OCI-LY7 (cell line): ENCODE data around the gene SRP68. TPM values are rescaled to one million over a fixed set of nuclear protein-coding genes. Genes with fewer than 3 reads are reported as not detected.
A peak's percentile ranks its signal among the peaks of the same experiment; 100 is the strongest.

Experiments
- BruUV-seq: library from RNA; stranded (reverse); fragments of 400-500 nt; replicated peaks from 2 replicates; lab custom pipeline; 2021; lab: Mats Ljungman, UMichigan
- CTCF ChIA-PET: fragments of 300-600 bp; sonication (Branson Sonifier 250); formaldehyde crosslinking; loops from one replicate; lab custom pipeline; 2022; ENCODE audit warnings: antibody characterized with exemption; ENCODE audit not compliant: unreplicated experiment; lab: Charles Lee
- POLR2A ChIA-PET: fragments of 300-600 bp; sonication (Branson Sonifier 250); formaldehyde crosslinking; loops from one replicate; lab custom pipeline; 2022; ENCODE audit warnings: antibody characterized with exemption; lab: Charles Lee
- DNase-seq: peaks from one replicate; pipeline ENCODE4 v3.0.0-alpha.2; 2015; ENCODE audit warnings: low spot score
- H2AFZ ChIP-seq: fragments of 200-600 bp; sonication (generic), shearing (Covaris generic); 2 replicates; pipeline ENCODE4 v1.6.1; 2014; ENCODE audit warnings: mild to moderate bottlenecking, antibody characterized with exemption, low read length, moderate library complexity
- H3K27ac ChIP-seq: fragments of 200-600 bp; sonication (generic); 2 replicates; pipeline ENCODE4 v1.5.1; 2014; ENCODE audit warnings: mixed run types, low read depth, mild to moderate bottlenecking, moderate library complexity, low read length, inconsistent platforms; ENCODE audit not compliant: poor library complexity, severe bottlenecking
- H3K36me3 ChIP-seq: fragments of 200-600 bp; sonication (generic); 2 replicates; pipeline ENCODE4 v1.6.1; 2014; ENCODE audit warnings: mild to moderate bottlenecking, antibody characterized with exemption, low read length, moderate library complexity, mixed read lengths; ENCODE audit not compliant: insufficient read depth
- H3K4me1 ChIP-seq: fragments of 200-600 bp; sonication (generic); 2 replicates; pipeline ENCODE4 v1.5.1; 2014; ENCODE audit warnings: mild to moderate bottlenecking, low read length; ENCODE audit not compliant: insufficient read depth, poor library complexity, severe bottlenecking
- H3K4me2 ChIP-seq: fragments of 200-600 bp; sonication (generic); 2 replicates; pipeline ENCODE4 v1.6.1; 2014; ENCODE audit warnings: mild to moderate bottlenecking, low read length
- H3K4me3 ChIP-seq: fragments of 200-600 bp; sonication (generic); 2 replicates; pipeline ENCODE4 v1.5.1; 2014; ENCODE audit warnings: mild to moderate bottlenecking, low read depth, low read length; ENCODE audit not compliant: poor library complexity, severe bottlenecking
- H3K79me2 ChIP-seq: fragments of 200-600 bp; sonication (generic); 2 replicates; pipeline ENCODE4 v1.6.1; 2016; ENCODE audit warnings: low read depth, mild to moderate bottlenecking, low read length, moderate library complexity, mixed read lengths; ENCODE audit not compliant: insufficient read depth
- H3K9me2 ChIP-seq: fragments of 200-600 bp; sonication (generic); 2 replicates; pipeline ENCODE4 v1.6.1; 2016; ENCODE audit warnings: mild to moderate bottlenecking, low read length, mixed read lengths; ENCODE audit not compliant: insufficient read depth
- H3K9me3 ChIP-seq: fragments of 200-600 bp; sonication (generic); 2 replicates; pipeline ENCODE4 v1.6.1; 2014; ENCODE audit warnings: mild to moderate bottlenecking, mixed run types, low read length, mixed read lengths
- H4K20me1 ChIP-seq: fragments of 200-600 bp; sonication (generic); 2 replicates; pipeline ENCODE4 v1.6.1; 2014; ENCODE audit warnings: mild to moderate bottlenecking, antibody characterized with exemption, low read length, moderate library complexity, mixed read lengths; ENCODE audit not compliant: insufficient read depth
- CTCF ChIP-seq: fragments of 200-600 bp; sonication (generic); conservative IDR thresholded peaks from 2 replicates; pipeline ENCODE4 v1.5.1; 2014; ENCODE audit warnings: mild to moderate bottlenecking, antibody characterized with exemption, low read length, moderate library complexity, mixed read lengths
- EZH2phosphoT487 ChIP-seq: fragments of 200-600 bp; sonication (generic); IDR thresholded peaks from 2 replicates; pipeline ENCODE4 v1.6.1; 2018; ENCODE audit warnings: low read depth, borderline replicate concordance, mild to moderate bottlenecking, mixed run types, antibody characterized with exemption, low read length, moderate library complexity, mixed read lengths
- intact Hi-C: fragments of 100-400 bp; cut with micrococcal nuclease; formaldehyde crosslinking; loops from one replicate; pipeline ENCODE4 v1.10.0; 2022; ENCODE audit not compliant: unreplicated experiment
- total RNA-seq, 2 experiments: library from RNA; depleted of rRNA in 1 of 2; stranded (reverse); fragments of >200 nt in 1 of 2; shearing (Covaris generic) in 1 of 2; gene quantifications; 2 replicates each; pipeline ENCODE4 v1.2.3, GENCODE V29; 2014 to 2022

SRP68 gene
- total RNA-seq, 2 experiments from 2014 or later: 54.0 to 200 TPM

GRCh38 chr17:76054112-76054476 is 18.2 kb downstream of the SRP68 start:
- POLR2A ChIA-PET: interaction anchor here (1.5 kb wide), 1 partner anchor 9 kb away, joined by 11 read pairs; no protein-coding TSS in a partner anchor
- H2AFZ ChIP-seq: no peak overlapping the region
- H3K79me2 ChIP-seq: no peaks in the 10 kb centered on the region
- no peak overlapping the region for H3K4me3 ChIP-seq
- H3K4me2 ChIP-seq: no peak overlapping the region
- H3K36me3 ChIP-seq: peaks cover 94% of the 10 kb centered on the region
- peaks cover 13% of the 10 kb centered on the region for H3K4me1 ChIP-seq
- H4K20me1 ChIP-seq: no peaks in the 10 kb centered on the region
- no peak for DNase-seq
- intact Hi-C loops: no loop called here
- TF ChIP-seq CTCF (no peak), EZH2phosphoT487 (no peak)
- CTCF ChIA-PET: no interaction called here
- H3K9me2 ChIP-seq: no peaks in the 10 kb centered on the region
- BruUV-seq: no TSS peak
- no peaks in the 10 kb centered on the region for H3K9me3 ChIP-seq
- no peak overlapping the region for H3K27ac ChIP-seq

GRCh38 chr17:76053246-76054111 is 18.8 kb downstream of the SRP68 start:
- CTCF ChIA-PET: no interaction called here
- no peak for DNase-seq
- Histone ChIP-seq H2AFZ (no peak overlapping the region), H3K9me3 (no peaks in the 10 kb centered on the region), H4K20me1 (no peaks in the 10 kb centered on the region), H3K4me2 (no peak overlapping the region), H3K79me2 (no peaks in the 10 kb centered on the region), H3K4me1 (peaks cover 19% of the 10 kb centered on the region), H3K9me2 (no peaks in the 10 kb centered on the region), H3K4me3 (no peak overlapping the region), H3K36me3 (peaks cover 94% of the 10 kb centered on the region), H3K27ac (no peak overlapping the region)
- no peak for TF ChIP-seq CTCF
- TF ChIP-seq EZH2phosphoT487: no peak
- POLR2A ChIA-PET: interaction anchor here (0.6 to 1.5 kb wide), 3 partner anchors 10 to 451 kb away, joined by 3 to 11 read pairs (median 4); no protein-coding TSS in a partner anchor
- intact Hi-C loops: no loop called here
- BruUV-seq: TSS peak; percentile 17

- Histone ChIP-seq H4K20me1 (no peaks in the 10 kb centered on the region), H3K9me3 (no peaks in the 10 kb centered on the region), H3K27ac (no peak overlapping the region), H3K4me3 (no peak overlapping the region), H3K36me3 (peaks cover 92% of the 10 kb centered on the region), H3K9me2 (no peaks in the 10 kb centered on the region), H3K79me2 (peaks cover 3% of the 10 kb centered on the region; the same call in 1 of the 2 replicates), H3K4me1 (peaks cover 36% of the 10 kb centered on the region), H3K4me2 (no peak overlapping the region), H2AFZ (no peak overlapping the region)
- no peak for DNase-seq
- ChIA-PET CTCF (no interaction called here), POLR2A (interaction anchor here (1.0 kb wide), 1 partner anchor 32 kb away, joined by 3 read pairs; no protein-coding TSS in a partner anchor)
- intact Hi-C loops: no loop called here
- TF ChIP-seq CTCF: no peak
- TF ChIP-seq EZH2phosphoT487: no peak
- BruUV-seq: no TSS peak
These were observed 20.8 kb downstream of the SRP68 start for GRCh38 chr17:76051561-76051960.
